Measurements from ENCODE around the gene CAPZB.

Gene CAPZB

GRCh38 chr1:19448491-19449439, 36.6 kb downstream of the CAPZB start:
- DNase-seq (ENCODE audit: low read depth, low spot score) = no peak

GRCh38 chr1:19447550-19447949, 37.8 kb downstream of the CAPZB start:
- no peak for DNase-seq (ENCODE audit: low read depth, low spot score)

GRCh38 chr1:19445417-19446342, 39.7 kb downstream of the CAPZB start:
- no peak for DNase-seq (ENCODE audit: low read depth, low spot score)

GRCh38 chr1:19444296-19445021, 40.9 kb downstream of the CAPZB start:
- no peak for DNase-seq (ENCODE audit: low read depth, low spot score)

- no peak for DNase-seq (ENCODE audit: low read depth, low spot score)
Measured at GRCh38 chr1:19443326-19443725, 42.0 kb downstream of the CAPZB start.

GRCh38 chr1:19442154-19443096, 42.9 kb downstream of the CAPZB start:
- DNase-seq (ENCODE audit: low read depth, low spot score) = no peak

GRCh38 chr1:19441048-19441780, 44.1 kb downstream of the CAPZB start:
- no peak for DNase-seq (ENCODE audit: low read depth, low spot score)

- no peak for DNase-seq (ENCODE audit: low read depth, low spot score)
Measured at GRCh38 chr1:19439464-19440171, 45.7 kb downstream of the CAPZB start.

GRCh38 chr1:19438516-19439195, 46.7 kb downstream of the CAPZB start:
- DNase-seq (ENCODE audit: low read depth, low spot score) = no peak

GRCh38 chr1:19437891-19438294, 47.4 kb downstream of the CAPZB start:
- no peak for DNase-seq (ENCODE audit: low read depth, low spot score)

GRCh38 chr1:19436716-19437476, 48.4 kb downstream of the CAPZB start:
- no peak for DNase-seq (ENCODE audit: low read depth, low spot score)

- DNase-seq (ENCODE audit: low read depth, low spot score) = no peak
Measured at GRCh38 chr1:19435851-19436455, 49.4 kb downstream of the CAPZB start.

GRCh38 chr1:19435181-19435580, 50.2 kb downstream of the CAPZB start:
- no peak for DNase-seq (ENCODE audit: low read depth, low spot score)

- DNase-seq (ENCODE audit: low read depth, low spot score) = no peak
Measured at GRCh38 chr1:19433719-19433998, 51.7 kb downstream of the CAPZB start.

GRCh38 chr1:19432943-19433718, 52.2 kb downstream of the CAPZB start:
- DNase-seq (ENCODE audit: low read depth, low spot score) = no peak

- no peak for DNase-seq (ENCODE audit: low read depth, low spot score)
Measured at GRCh38 chr1:19430121-19431068, 54.9 kb downstream of the CAPZB start.
